GM12878 (cell line): Measurements from ENCODE around the gene CHCHD3. TPM values are rescaled to one million over a fixed set of nuclear protein-coding genes. Genes with fewer than 3 reads are reported as not detected.
"Not testable (repeated sequence)": the region's sequence is repeated elsewhere in the genome, so short reads cannot be mapped to it uniquely, and the experiment has no call there.

Experiments
- ATAC-seq: fragments of 200-7000 bp; cut with Tn5 transposase; 3 replicates; pipeline ENCODE4 v1.9.1; 2020; ENCODE audit warnings: mild to moderate bottlenecking, moderate library complexity
- BruUV-seq: library from RNA; stranded (reverse); fragments of 400-500 nt; replicated peaks from 2 replicates; lab custom pipeline; 2021; lab: Mats Ljungman, UMichigan
- CTCF ChIA-PET: fragments of 300-600 bp; sonication (Branson Sonifier 250); formaldehyde crosslinking; extraction: SDS; loops from one replicate; lab custom pipeline; 2021; ENCODE audit warnings: inconsistent platforms; lab: Yijun Ruan, JAX
- POLR2A ChIA-PET: fragments of 350-600 bp; formaldehyde crosslinking; extraction: SDS; loops from one replicate; lab custom pipeline; 2021; ENCODE audit warnings: inconsistent platforms; lab: Charles Lee
- RAD21 ChIA-PET: fragments of 300-600 bp; sonication (Branson Sonifier 250); formaldehyde crosslinking; loops from one replicate; lab custom pipeline; 2023; ENCODE audit warnings: antibody characterized with exemption; ENCODE audit not compliant: unreplicated experiment; lab: Charles Lee
- SMC1A ChIA-PET: fragments of 300-600 bp; sonication (Branson Sonifier 250); formaldehyde crosslinking; loops from one replicate; lab custom pipeline; 2023; ENCODE audit not compliant: unreplicated experiment, uncharacterized antibody; lab: Charles Lee
- DNase-seq: peaks from one replicate; pipeline ENCODE4 v3.0.0-alpha.2; 2011; ENCODE audit warnings: low read depth, low spot score
- FAIRE-seq: peaks from 3 replicates; lab custom pipeline; 2011; peaks lifted over from hg19 to GRCh38; lab: Jason Lieb, UNC
- H2AFZ ChIP-seq: 2 replicates; pipeline ENCODE4 v1.6.0; 2011; ENCODE audit warnings: low read depth, low read length, control low read depth; ENCODE audit not compliant: control insufficient read depth
- H3K27ac ChIP-seq: 2 replicates; pipeline ENCODE4 v1.5.1; 2011; ENCODE audit warnings: control low read depth; ENCODE audit not compliant: control insufficient read depth, insufficient read depth
- H3K27me3 ChIP-seq, 2 experiments: replicated peaks in 1 of 2; 2 replicates each; pipeline versions ENCODE4 v1.6.0 to v1.6.1; 2011; ENCODE audit warnings: low read length in 1 of 2; ENCODE audit not compliant: control insufficient read depth in 2 of 2, insufficient read depth in 2 of 2
- H3K36me3 ChIP-seq, 2 experiments: 2 replicates each; pipeline ENCODE4 v1.5.1; 2011; ENCODE audit warnings: low read length in 1 of 2; ENCODE audit not compliant: control insufficient read depth in 2 of 2, insufficient read depth in 2 of 2
- H3K4me1 ChIP-seq: 2 replicates; pipeline ENCODE4 v1.6.1; 2011; ENCODE audit warnings: mild to moderate bottlenecking, low read length, moderate library complexity, mixed read lengths; ENCODE audit not compliant: control insufficient read depth, insufficient read depth
- H3K4me2 ChIP-seq: 2 replicates; pipeline ENCODE4 v1.6.0; 2011; ENCODE audit warnings: control low read depth; ENCODE audit not compliant: control insufficient read depth, insufficient read depth
- H3K4me3 ChIP-seq: fragments of 200-600 bp; sonication (generic); 2 replicates; pipeline ENCODE4 v1.5.1; 2016
- H3K79me2 ChIP-seq: 2 replicates; pipeline ENCODE4 v1.6.0; 2011; ENCODE audit warnings: low read length; ENCODE audit not compliant: control insufficient read depth, insufficient read depth
- H3K9ac ChIP-seq: 2 replicates; pipeline ENCODE4 v1.8.0; 2011; ENCODE audit warnings: low read length, control low read depth, mixed read lengths; ENCODE audit not compliant: control insufficient read depth, insufficient read depth
- H3K9me3 ChIP-seq: replicated peaks from 3 replicates; pipeline ENCODE4 v1.5.1; 2011; ENCODE audit warnings: mild to moderate bottlenecking, low read length; ENCODE audit not compliant: control insufficient read depth, insufficient read depth
- H4K20me1 ChIP-seq: 2 replicates; pipeline ENCODE4 v1.6.0; 2011; ENCODE audit not compliant: control insufficient read depth, insufficient read depth
- IRF4 ChIP-seq: IDR thresholded peaks from 2 replicates; pipeline ENCODE4 v1.6.1; 2011; ENCODE audit warnings: low read depth, low read length
- POLR2AphosphoS2 ChIP-seq: IDR thresholded peaks from 2 replicates; pipeline ENCODE4 v1.6.1; 2011; ENCODE audit warnings: low read depth, mild to moderate bottlenecking, low read length, improper control_type of control experiment, moderate library complexity
- RAD21 ChIP-seq: IDR thresholded peaks from 2 replicates; pipeline ENCODE4 v1.6.1; 2011; ENCODE audit warnings: mild to moderate bottlenecking, low read depth, low read length, moderate library complexity; ENCODE audit not compliant: insufficient read depth
- YY1 ChIP-seq: IDR thresholded peaks from 2 replicates; pipeline ENCODE4 v1.6.1; 2011; ENCODE audit warnings: low read depth, mild to moderate bottlenecking, low read length
- WGBS: methylation state at CpG from one replicate; pipeline ENCODE4 v1.1.6; 2016; ENCODE audit warnings: low lambda C conversion rate; ENCODE audit not compliant: insufficient replicate concordance, insufficient coverage; ENCODE audit errors: missing lambda C conversion rate; 5-methylcytosine and 5-hydroxymethylcytosine counted together
- in situ Hi-C: fragments of 300-500 bp; cut with MboI; formaldehyde crosslinking; loops from 9 replicates; pipeline ENCODE4 v1.14.3; 2018; ENCODE audit warnings: mixed read lengths
- intact Hi-C: fragments of 100-400 bp; cut with micrococcal nuclease; formaldehyde crosslinking; loops from one replicate; pipeline ENCODE4 v1.14.2; 2022; ENCODE audit not compliant: unreplicated experiment
- polyA plus RNA-seq, 11 experiments: library from polyadenylated mRNA; depleted of rRNA in 4 of 11; unstranded in 6 of 11; stranded (reverse) in 5 of 11; fragments of >200 nt; fragmentation: Nextera tagmentation in 4 of 11; fragmentation: Illumina TruSeq in 1 of 11; extraction: Ambion mirVana in 4 of 11; extraction: Trizol in 1 of 11; gene quantifications; 1 replicate in 1 of 11; 2 replicates in 10 of 11; pipeline versions ENCODE4 v1.2.1 to v1.2.3, GENCODE V29; 2011 to 2016; ENCODE audit warnings: inconsistent platforms in 2 of 11, missing spikeins in 2 of 11, low read depth in 1 of 11
- total RNA-seq, 4 experiments: library from RNA; depleted of rRNA in 3 of 4; stranded (reverse); fragments of >200 nt in 3 of 4; fragmentation: Illumina TruSeq in 1 of 4; extraction: Trizol in 1 of 4; gene quantifications; 2 replicates each; pipeline versions ENCODE4 v1.2.1 to v1.2.3, GENCODE V29; 2013 to 2021
- TF ChIP-seq, protein P1 (sequence below), 3 experiments: IDR thresholded peaks in 2 of 3; conservative IDR thresholded peaks in 1 of 3; 2 replicates each; pipeline ENCODE4 v1.5.1; 2011; ENCODE audit warnings: low read depth in 3 of 3, low read length in 3 of 3, mild to moderate bottlenecking in 3 of 3, control low read depth in 2 of 3, moderate library complexity in 2 of 3, inconsistent platforms in 1 of 3, mixed read lengths in 1 of 3; ENCODE audit not compliant: control insufficient read depth in 2 of 3, insufficient read depth in 1 of 3; ENCODE audit errors: extremely low read depth in 1 of 3

CHCHD3 gene
- total and polyA plus RNA-seq, 10 of the 15 experiments (the other 5 are each of a cell fraction or from before 2014, with no cell fraction given), result 38.3 to 178 (median 96.2) TPM

DNA sequence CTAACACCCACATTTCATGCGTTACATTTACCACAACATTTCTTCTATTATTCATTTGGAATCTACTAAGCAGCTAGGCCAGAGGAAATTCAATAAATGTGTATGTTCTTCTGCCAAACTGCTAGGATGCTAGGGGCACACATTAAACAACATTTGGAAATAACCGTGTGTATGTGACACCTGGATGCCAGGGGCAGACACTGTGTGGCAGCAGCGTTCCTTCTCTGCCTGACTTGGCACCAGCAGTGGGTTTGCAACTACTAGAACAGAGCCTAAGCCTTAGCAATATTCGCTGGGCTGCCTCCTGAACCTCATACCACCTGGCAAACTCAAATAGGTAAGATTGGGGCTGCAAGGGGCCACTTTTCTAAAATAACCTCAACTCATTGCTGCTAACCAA lies 182.1 kb downstream of the CHCHD3 start:
- Histone ChIP-seq H3K4me2 (no peak overlapping the region), H3K27me3 (no peaks in the 10 kb centered on the region), H3K4me1 (no peaks in the 10 kb centered on the region), H2AFZ (no peak overlapping the region), H3K9me3 (no peaks in the 10 kb centered on the region; the same call in 1 of the 3 replicates), H3K36me3 (peaks cover 0 to 8% of the 10 kb centered on the region in 2 experiments; a peak in 3 of 4 replicates), H3K79me2 (no peaks in the 10 kb centered on the region), H3K9ac (no peak overlapping the region), H3K27ac (no peak overlapping the region), H3K4me3 (no peak overlapping the region), H4K20me1 (no peaks in the 10 kb centered on the region)
- SMC1A ChIA-PET, result interaction anchor here (0.6 kb wide), 1 partner anchor 509 kb away, joined by 3 read pairs; no protein-coding TSS in a partner anchor
- no peak for FAIRE-seq
- RAD21 ChIA-PET, result no interaction called here
- intact Hi-C loops (no loop called here), in situ Hi-C loops (no loop called here)
- POLR2A ChIA-PET, result interaction anchor here (0.6 kb wide), 1 partner anchor 192 kb away, joined by 3 read pairs; no protein-coding TSS in a partner anchor
- ATAC-seq, result no peak
- no TSS peak for BruUV-seq
- WGBS, result 97% methylated on average over 4 of the region's 4 CpGs
- TF ChIP-seq YY1 (no peak), RAD21 (peak; percentile 27; the same call in 1 of the 2 replicates), POLR2AphosphoS2 (no peak), IRF4 (no peak)
- TF ChIP-seq, protein P1, sequence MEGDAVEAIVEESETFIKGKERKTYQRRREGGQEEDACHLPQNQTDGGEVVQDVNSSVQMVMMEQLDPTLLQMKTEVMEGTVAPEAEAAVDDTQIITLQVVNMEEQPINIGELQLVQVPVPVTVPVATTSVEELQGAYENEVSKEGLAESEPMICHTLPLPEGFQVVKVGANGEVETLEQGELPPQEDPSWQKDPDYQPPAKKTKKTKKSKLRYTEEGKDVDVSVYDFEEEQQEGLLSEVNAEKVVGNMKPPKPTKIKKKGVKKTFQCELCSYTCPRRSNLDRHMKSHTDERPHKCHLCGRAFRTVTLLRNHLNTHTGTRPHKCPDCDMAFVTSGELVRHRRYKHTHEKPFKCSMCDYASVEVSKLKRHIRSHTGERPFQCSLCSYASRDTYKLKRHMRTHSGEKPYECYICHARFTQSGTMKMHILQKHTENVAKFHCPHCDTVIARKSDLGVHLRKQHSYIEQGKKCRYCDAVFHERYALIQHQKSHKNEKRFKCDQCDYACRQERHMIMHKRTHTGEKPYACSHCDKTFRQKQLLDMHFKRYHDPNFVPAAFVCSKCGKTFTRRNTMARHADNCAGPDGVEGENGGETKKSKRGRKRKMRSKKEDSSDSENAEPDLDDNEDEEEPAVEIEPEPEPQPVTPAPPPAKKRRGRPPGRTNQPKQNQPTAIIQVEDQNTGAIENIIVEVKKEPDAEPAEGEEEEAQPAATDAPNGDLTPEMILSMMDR (IDR thresholded peaks at IDR 0.05 in 2 of 3, conservative IDR thresholded peaks at IDR 0.05 in 1 of 3; ENCODE audit: control insufficient read depth in 2 of 3, extremely low read depth in 1 of 3, insufficient read depth in 1 of 3, low read depth in 3 of 3, low read length in 3 of 3), result peak in 1 of 3 experiments; percentile 25; a peak in 1 of 6 replicates
- CTCF ChIA-PET, result no interaction called here
- no peak for DNase-seq

DNA sequence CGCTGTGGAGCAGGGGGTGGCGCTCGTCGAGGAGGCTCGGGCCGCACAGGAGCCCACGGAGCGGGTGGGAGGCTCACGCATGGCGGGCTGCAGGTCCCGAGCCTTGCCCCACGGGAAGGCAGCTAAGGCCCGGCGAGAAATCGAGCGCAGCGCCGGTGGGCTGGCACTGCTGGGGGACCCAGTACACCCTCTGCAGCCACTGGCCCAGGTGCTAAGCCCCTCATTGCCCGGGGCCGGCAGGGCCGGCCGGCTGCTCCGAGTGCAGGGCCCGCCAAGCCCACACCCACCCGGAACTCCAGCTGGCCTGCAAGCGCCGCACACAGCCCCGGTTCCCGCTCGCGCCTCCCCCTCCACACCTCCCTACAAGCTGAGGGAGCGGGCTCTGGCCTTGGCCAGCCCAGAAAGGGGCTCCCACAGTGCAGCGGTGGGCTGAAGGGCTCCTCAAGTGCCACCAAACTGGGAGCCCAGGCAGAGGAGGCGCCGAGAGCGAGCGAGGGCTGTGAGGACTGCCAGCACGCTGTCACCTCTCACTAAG lies 183.2 kb downstream of the CHCHD3 start:
- CTCF ChIA-PET, H3K79me2 ChIP-seq, H3K36me3 ChIP-seq, H3K27me3 ChIP-seq, intact Hi-C loops, H3K9ac ChIP-seq, H3K4me3 ChIP-seq, DNase-seq, ATAC-seq, in situ Hi-C loops, H3K4me2 ChIP-seq, RAD21 ChIA-PET, SMC1A ChIA-PET, FAIRE-seq, H2AFZ ChIP-seq, H3K27ac ChIP-seq, H3K4me1 ChIP-seq, BruUV-seq, H4K20me1 ChIP-seq, H3K9me3 ChIP-seq: not testable (repeated sequence)
- POLR2A ChIA-PET, result interaction anchor here (1.0 kb wide), 1 partner anchor 12 kb away, joined by 3 read pairs; no protein-coding TSS in a partner anchor
- WGBS, result 98% methylated on average over 35 of the region's 38 CpGs
